Neural cell (in vitro differentiated cells): ENCODE results near the gene CCDC102A. TPM values are rescaled to one million over a fixed set of nuclear protein-coding genes. Genes with fewer than 3 reads are reported as not detected.

Source experiments
- H2AFZ ChIP-seq: fragments of 200-600, 300-800 bp; sonication (generic), shearing (Covaris generic); 2 replicates; pipeline ENCODE4 v1.6.0; 2014; ENCODE audit warnings: low read depth, mild to moderate bottlenecking, antibody characterized with exemption, low read length, moderate library complexity
- H3F3A ChIP-seq: fragments of 200-600 bp; shearing (Covaris generic); 2 replicates; pipeline ENCODE4 v1.6.1; 2016; ENCODE audit warnings: mild to moderate bottlenecking, moderate library complexity, mixed read lengths, antibody characterized with exemption, low read length; ENCODE audit not compliant: insufficient read depth, poor library complexity, severe bottlenecking
- H3K27ac ChIP-seq: fragments of 200-600, 300-800 bp; sonication (generic), shearing (Covaris generic); 2 replicates; pipeline ENCODE4 v1.5.1; 2014; ENCODE audit warnings: mild to moderate bottlenecking, low read length, moderate library complexity
- H3K27me3 ChIP-seq: fragments of 300-800, 200-600 bp; sonication (generic), shearing (Covaris generic); 2 replicates; pipeline ENCODE4 v1.6.0; 2014; ENCODE audit warnings: mild to moderate bottlenecking, low read depth, low read length, moderate library complexity; ENCODE audit not compliant: insufficient read depth
- H3K36me3 ChIP-seq: fragments of 300-800, 200-600 bp; sonication (generic), shearing (Covaris generic); 2 replicates; pipeline ENCODE4 v1.5.1; 2014; ENCODE audit warnings: mild to moderate bottlenecking, antibody characterized with exemption, low read length, moderate library complexity; ENCODE audit not compliant: insufficient read depth
- H3K4me2 ChIP-seq: fragments of 300-800, 200-600 bp; sonication (generic), shearing (Covaris generic); 2 replicates; pipeline ENCODE4 v1.6.0; 2014; ENCODE audit warnings: mild to moderate bottlenecking, low read length
- H3K4me3 ChIP-seq: fragments of 300-800, 200-600 bp; sonication (generic), shearing (Covaris generic); 2 replicates; pipeline ENCODE4 v1.5.1; 2014; ENCODE audit warnings: mild to moderate bottlenecking, low read length, moderate library complexity
- H3K79me2 ChIP-seq: fragments of 200-600 bp; shearing (Covaris generic); replicated peaks from 2 replicates; pipeline ENCODE4 v1.6.0; 2014; ENCODE audit warnings: mild to moderate bottlenecking, low read length, moderate library complexity; ENCODE audit not compliant: insufficient read depth
- H3K9ac ChIP-seq: fragments of 300-800, 200-600 bp; sonication (generic), shearing (Covaris generic); 2 replicates; pipeline ENCODE4 v1.6.1; 2016; ENCODE audit warnings: mild to moderate bottlenecking, low read length, mixed read lengths
- H3K9me2 ChIP-seq: fragments of 200-600 bp; shearing (Covaris generic); 2 replicates; pipeline ENCODE4 v1.6.1; 2016; ENCODE audit warnings: mild to moderate bottlenecking, low read length, mixed read lengths; ENCODE audit not compliant: insufficient read depth
- H3K9me3 ChIP-seq: fragments of 200-600, 300-800 bp; sonication (generic), shearing (Covaris generic); 2 replicates; pipeline ENCODE4 v1.6.1; 2016; ENCODE audit warnings: mild to moderate bottlenecking, mixed run types, low read length, moderate library complexity, mixed read lengths
- H4K20me1 ChIP-seq: fragments of 200-600 bp; shearing (Covaris generic); 2 replicates; pipeline ENCODE4 v1.6.1; 2016; ENCODE audit warnings: mild to moderate bottlenecking, mixed run types; ENCODE audit not compliant: insufficient read depth
- CTCF ChIP-seq: fragments of 450-650 bp; IDR thresholded peaks from 2 replicates; pipeline ENCODE4 v1.5.1; 2014; ENCODE audit warnings: antibody characterized with exemption, mild to moderate bottlenecking, moderate library complexity; ENCODE audit not compliant: poor library complexity, severe bottlenecking
- EP300 ChIP-seq: fragments of 450-650 bp; conservative IDR thresholded peaks from 2 replicates; pipeline ENCODE4 v1.6.1; 2014; ENCODE audit warnings: antibody characterized with exemption, mild to moderate bottlenecking, moderate library complexity; ENCODE audit not compliant: poor library complexity, severe bottlenecking
- EZH2 ChIP-seq: fragments of 200-600, 300-800 bp; shearing (Covaris generic), sonication (generic); IDR thresholded peaks from 2 replicates; pipeline ENCODE4 v1.6.1; 2014; ENCODE audit warnings: antibody characterized with exemption, low read length, borderline replicate concordance, mild to moderate bottlenecking; ENCODE audit not compliant: insufficient read depth, poor library complexity, severe bottlenecking
- MXI1 ChIP-seq: fragments of 450-650 bp; conservative IDR thresholded peaks from 2 replicates; pipeline ENCODE4 v1.6.1; 2014; ENCODE audit warnings: antibody characterized with exemption, mild to moderate bottlenecking; ENCODE audit not compliant: poor library complexity, severe bottlenecking
- POLR2AphosphoS5 ChIP-seq: IDR thresholded peaks from 2 replicates; pipeline ENCODE4 v1.6.1; 2012
- RAD21 ChIP-seq: fragments of 450-650 bp; conservative IDR thresholded peaks from 2 replicates; pipeline ENCODE4 v1.6.1; 2014; ENCODE audit warnings: antibody characterized with exemption, mild to moderate bottlenecking, moderate library complexity
- REST ChIP-seq: IDR thresholded peaks from 2 replicates; pipeline ENCODE4 v1.6.1; 2012; ENCODE audit warnings: borderline replicate concordance
- SMC3 ChIP-seq: fragments of 450-650 bp; conservative IDR thresholded peaks from 2 replicates; pipeline ENCODE4 v1.6.1; 2014; ENCODE audit warnings: antibody characterized with exemption, mild to moderate bottlenecking, moderate library complexity; ENCODE audit not compliant: poor library complexity
- TAF1 ChIP-seq: IDR thresholded peaks from 2 replicates; pipeline ENCODE4 v1.6.1; 2012; ENCODE audit warnings: low read depth
- polyA plus RNA-seq: library from polyadenylated mRNA; depleted of rRNA; stranded (reverse); fragments of >200 nt; gene quantifications from 2 replicates; pipeline ENCODE4 v1.2.3, GENCODE V29; 2014

CCDC102A gene
- polyA plus RNA-seq, 1 donor from 2014 or later, result 0.20 TPM

GRCh38 chr16:57532266-57532625 lies 4.1 kb downstream of the CCDC102A start:
- no peak overlapping the region for H3K4me3 ChIP-seq
- H3K9me3 ChIP-seq, result no peaks in the 10 kb centered on the region
- no peak overlapping the region for H2AFZ ChIP-seq
- H3K9me2 ChIP-seq, result no peaks in the 10 kb centered on the region
- TF ChIP-seq SMC3 (no peak), EP300 (no peak), EZH2 (no peak), POLR2AphosphoS5 (no peak), MXI1 (no peak), RAD21 (no peak), CTCF (no peak)
- no peaks in the 10 kb centered on the region for H4K20me1 ChIP-seq
- H3K9ac ChIP-seq, result no peak overlapping the region
- no peak overlapping the region for H3K27ac ChIP-seq
- peaks cover 22% of the 10 kb centered on the region for H3K27me3 ChIP-seq
- H3K36me3 ChIP-seq, result no peaks in the 10 kb centered on the region
- H3K79me2 ChIP-seq, result no peaks in the 10 kb centered on the region
- no peak overlapping the region for H3K4me2 ChIP-seq
- peaks cover under 1% of the 10 kb centered on the region for H3F3A ChIP-seq

GRCh38 chr16:57531635-57532265 lies 4.6 kb downstream of the CCDC102A start:
- no peaks in the 10 kb centered on the region for H3K9me3 ChIP-seq
- no peak overlapping the region for H3K4me2 ChIP-seq
- no peaks in the 10 kb centered on the region for H3K36me3 ChIP-seq
- no peaks in the 10 kb centered on the region for H4K20me1 ChIP-seq
- H3K4me3 ChIP-seq, result no peak overlapping the region
- TF ChIP-seq CTCF (no peak), EP300 (no peak), POLR2AphosphoS5 (no peak), MXI1 (no peak), RAD21 (no peak), TAF1 (no peak), REST (no peak), EZH2 (no peak), SMC3 (no peak)
- H3F3A ChIP-seq, result no peaks in the 10 kb centered on the region
- no peak overlapping the region for H3K9ac ChIP-seq
- no peak overlapping the region for H2AFZ ChIP-seq
- H3K27ac ChIP-seq, result no peak overlapping the region
- H3K27me3 ChIP-seq, result peaks cover 18% of the 10 kb centered on the region
- no peaks in the 10 kb centered on the region for H3K9me2 ChIP-seq
- H3K79me2 ChIP-seq, result no peaks in the 10 kb centered on the region
